NCI-H2107 treated with DMSO at 0.1 percent for 48 hours (cell line): ENCODE data around the gene CHMP1B.

Experiments used
- DNase-seq: peaks from one replicate; lab custom pipeline; 2025; ENCODE audit not compliant: unreplicated experiment; lab: John Stamatoyannopoulos, UW

The CHMP1B gene

DNA sequence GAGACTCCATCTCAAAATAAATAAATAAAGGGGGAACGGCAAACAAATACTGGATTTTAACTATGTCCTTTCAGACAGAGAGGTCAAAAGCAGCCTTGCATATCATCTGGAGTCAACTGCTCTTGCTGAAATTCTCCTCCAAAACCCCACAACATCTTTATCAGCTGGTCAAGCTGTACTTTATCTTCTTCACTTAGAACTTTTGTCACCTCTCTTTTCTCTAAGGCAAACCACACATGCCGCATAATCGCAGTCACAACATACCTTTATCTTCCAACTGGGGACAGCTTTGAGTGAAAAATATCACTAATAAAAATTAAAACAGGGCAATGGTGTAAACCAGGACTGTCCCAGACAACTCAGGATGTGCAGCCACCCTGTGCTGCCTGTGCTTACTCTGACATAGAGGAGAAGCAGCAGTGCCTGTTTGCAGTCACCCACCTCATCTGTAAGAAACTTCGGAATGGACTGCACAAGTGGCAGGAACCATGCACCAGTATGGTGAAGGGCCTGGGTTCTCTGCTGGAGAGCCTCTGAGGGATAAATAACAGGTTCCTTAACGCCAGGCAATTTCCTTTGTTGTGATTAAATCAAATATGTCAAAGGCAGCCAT lies 50.7 kb downstream of the CHMP1B start:
- no peak for DNase-seq

DNA sequence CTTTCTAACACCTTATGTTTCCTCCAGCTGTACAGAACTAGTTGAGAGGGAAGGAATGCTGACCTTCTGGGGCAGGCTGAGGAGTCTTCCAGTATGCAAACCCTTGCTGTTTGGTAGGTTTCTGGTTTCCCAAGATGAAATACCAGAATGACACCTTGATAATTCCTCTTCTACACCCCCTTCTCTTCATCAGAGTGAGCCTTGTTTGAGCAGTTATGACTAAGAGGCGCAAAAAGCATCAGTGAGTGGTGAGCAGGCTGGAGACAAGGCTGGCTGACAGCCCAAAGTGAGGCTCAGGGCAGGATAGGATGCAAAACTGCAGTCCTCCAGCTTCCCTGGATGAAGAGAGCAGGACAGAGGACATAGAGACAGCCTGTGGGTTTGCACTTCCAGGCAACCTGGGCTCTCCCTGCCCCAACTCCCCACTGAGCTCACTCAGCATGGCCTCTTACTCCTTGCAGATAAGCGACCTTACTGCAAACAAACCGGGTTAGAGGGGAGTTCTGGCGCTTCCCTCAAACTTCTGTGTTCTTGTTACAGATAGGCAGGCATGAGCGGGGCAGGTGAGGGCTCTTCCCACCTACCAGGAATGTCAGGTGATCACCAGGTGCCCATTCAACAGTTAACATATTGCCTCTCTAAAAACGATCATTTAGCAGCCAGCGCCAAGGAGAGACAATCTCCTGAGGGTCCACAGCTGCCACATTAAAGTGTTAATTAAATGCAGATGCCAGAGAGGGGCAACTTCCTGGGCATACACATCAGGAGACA lies 51.5 kb downstream of the CHMP1B start:
- no peak for DNase-seq
